Ishikawa (cell line): ENCODE measurements around the gene KRT24.

Experiments used
- CEBPB ChIP-seq: IDR thresholded peaks from 2 replicates; pipeline ENCODE4 v1.6.1; 2012
- CREB1 ChIP-seq: IDR thresholded peaks from 2 replicates; pipeline ENCODE4 v1.6.1; 2012; ENCODE audit warnings: low read depth
- EGR1 ChIP-seq: IDR thresholded peaks from 2 replicates; pipeline ENCODE4 v1.6.1; 2012
- EP300 ChIP-seq: IDR thresholded peaks from 2 replicates; pipeline ENCODE4 v1.6.1; 2012; ENCODE audit warnings: borderline replicate concordance
- FOXM1 ChIP-seq: IDR thresholded peaks from 2 replicates; pipeline ENCODE4 v1.6.1; 2012; ENCODE audit warnings: low read depth, borderline replicate concordance
- NFIC ChIP-seq: IDR thresholded peaks from 2 replicates; pipeline ENCODE4 v1.6.1; 2012
- RAD21 ChIP-seq: IDR thresholded peaks from 2 replicates; pipeline ENCODE4 v1.6.1; 2012; ENCODE audit warnings: low read depth
- REST ChIP-seq: IDR thresholded peaks from 2 replicates; pipeline ENCODE4 v1.6.1; 2012; ENCODE audit warnings: low read depth, mild to moderate bottlenecking
- TCF12 ChIP-seq: IDR thresholded peaks from 2 replicates; pipeline ENCODE4 v1.6.1; 2012; ENCODE audit warnings: low read depth
- TEAD4 ChIP-seq: IDR thresholded peaks from 2 replicates; pipeline ENCODE4 v1.6.1; 2012
- USF1 ChIP-seq: IDR thresholded peaks from 2 replicates; pipeline ENCODE4 v1.6.1; 2012
- YY1 ChIP-seq: IDR thresholded peaks from 2 replicates; pipeline ENCODE4 v1.6.1; 2012; ENCODE audit warnings: low read depth
- TF ChIP-seq, protein P1 (sequence below): IDR thresholded peaks from 2 replicates; pipeline ENCODE4 v1.6.1; 2012

DNA sequence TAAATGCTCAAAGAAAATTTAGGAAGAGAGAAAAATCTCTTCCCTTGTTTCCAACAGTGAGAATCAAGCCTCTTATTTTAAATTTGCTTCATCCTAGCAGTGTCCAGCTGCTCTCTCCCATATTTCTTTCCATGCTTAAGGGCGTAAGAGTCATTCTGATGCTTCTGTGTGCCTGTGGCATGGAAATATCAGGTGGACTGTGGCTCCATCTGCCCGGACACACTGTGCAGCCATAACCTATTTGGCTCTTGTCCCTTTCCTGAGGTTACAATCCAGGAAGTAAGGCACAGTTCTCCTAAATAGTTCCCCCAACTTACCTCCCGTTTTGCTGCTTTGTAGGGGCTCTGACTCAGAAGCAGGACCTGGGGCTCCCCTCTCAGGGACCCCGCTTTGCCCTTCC, 32.3 kb downstream of the KRT24 start:
- TF ChIP-seq USF1 (no peak), EGR1 (no peak), RAD21 (no peak), FOXM1 (no peak), CREB1 (no peak), EP300 (no peak), CEBPB (no peak), NFIC (no peak), YY1 (no peak), REST (no peak), TCF12 (no peak), TEAD4 (no peak)
- TF ChIP-seq, protein P1, sequence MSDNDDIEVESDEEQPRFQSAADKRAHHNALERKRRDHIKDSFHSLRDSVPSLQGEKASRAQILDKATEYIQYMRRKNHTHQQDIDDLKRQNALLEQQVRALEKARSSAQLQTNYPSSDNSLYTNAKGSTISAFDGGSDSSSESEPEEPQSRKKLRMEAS: no peak
